ENCODE data around the gene SLC25A6. TPM values are rescaled to one million over a fixed set of nuclear protein-coding genes. Genes with fewer than 3 reads are reported as not detected.

The SLC25A6 gene
- total RNA-seq, 1 experiment from 2014 or later: 553 TPM

- H3K9ac ChIP-seq (ENCODE audit: extremely low read depth, insufficient read length, low read length): no peak overlapping the region
- Mint-ChIP-seq H3K4me3 (peak overlapping the region; percentile 92 to 95), H3K9me3 (peaks cover 3 to 4% of the 10 kb centered on the region in 2 experiments; a peak in 3 of 5 replicates), H3K4me1 (peaks cover 3 to 33% of the 10 kb centered on the region in 2 experiments), H3K27ac (0 out of 7 replicates have a peak overlapping the region, but pooled peaks of 2 of the 3 experiments have one; percentile 49 to 65), H3K36me3 (ENCODE audit: insufficient read depth in 1 of 3, low read depth in 3 of 3) (peaks cover 60 to 76% (median 75%) of the 10 kb centered on the region in 3 experiments), H3K27me3 (ENCODE audit: low read depth) (no peaks in the 10 kb centered on the region; the same call in none of the 2 replicates)
- H3K4me1 ChIP-seq (ENCODE audit: insufficient read depth, low read length): no peaks in the 10 kb centered on the region
- no peak overlapping the region for H2BK12ac ChIP-seq (ENCODE audit: insufficient read length, low read depth, low read length)
- no peak overlapping the region for H3T11ph ChIP-seq (ENCODE audit: low read length)
- no peak overlapping the region for H2BK15ac ChIP-seq (ENCODE audit: low read depth, low read length)
- H2BK20ac ChIP-seq (ENCODE audit: low read depth, low read length, poor library complexity, severe bottlenecking): no peak overlapping the region
- no peak overlapping the region for H2AK5ac ChIP-seq (ENCODE audit: insufficient read length, low read length)
- H3K79me2 ChIP-seq (ENCODE audit: insufficient read depth, low read length): peaks cover 29% of the 10 kb centered on the region; the same call in 1 of the 2 replicates
- H3K27me3 ChIP-seq (ENCODE audit: insufficient read depth, low read length): no peaks in the 10 kb centered on the region
- H3K18ac ChIP-seq (ENCODE audit: insufficient read length, low read depth, low read length): no peak overlapping the region
- no peak overlapping the region for H2BK120ac ChIP-seq (ENCODE audit: low read depth, low read length, poor library complexity, severe bottlenecking)
- H3K14ac ChIP-seq (ENCODE audit: insufficient read depth, low read length): no peak overlapping the region
- H3K23me2 ChIP-seq (ENCODE audit: insufficient read length, low read depth, low read length, poor library complexity, severe bottlenecking): peaks cover 8% of the 10 kb centered on the region
- no peaks in the 10 kb centered on the region for H3K9me3 ChIP-seq (ENCODE audit: control insufficient read depth, low read depth, low read length)
- H3K4ac ChIP-seq (ENCODE audit: low read depth, low read length): no peak overlapping the region
- H4K91ac ChIP-seq (ENCODE audit: insufficient read length, low read depth, low read length): no peak overlapping the region
- no peaks in the 10 kb centered on the region for H4K20me1 ChIP-seq (ENCODE audit: control insufficient read depth, insufficient read depth, insufficient read length)
- no peak overlapping the region for H4K8ac ChIP-seq (replicated peaks; ENCODE audit: insufficient read length, low read depth, low read length)
- no peak overlapping the region for H4K5ac ChIP-seq (ENCODE audit: insufficient read length, low read depth, low read length)
- H3K4me2 ChIP-seq (ENCODE audit: insufficient read depth, insufficient read length, low read length): no peak overlapping the region
- no peak overlapping the region for H2BK5ac ChIP-seq (ENCODE audit: insufficient read length, low read length)
- H3K27ac ChIP-seq (ENCODE audit: insufficient read length, low read depth, low read length): no peak overlapping the region
- no peak for TF ChIP-seq CTCF (conservative IDR thresholded peaks at IDR 0.05)
- DNase-seq: no peak
- no peak overlapping the region for H2AFZ ChIP-seq (ENCODE audit: low read length)
- H3K23ac ChIP-seq (ENCODE audit: insufficient read length, low read depth, low read length): no peak overlapping the region
- peaks cover 15% of the 10 kb centered on the region for H3K79me1 ChIP-seq (ENCODE audit: insufficient read depth, low read depth, low read length, poor library complexity, severe bottlenecking)
- WGBS (ENCODE audit: extremely low coverage, insufficient read length, low lambda C conversion rate): no CpG with 5 or more reads among the region's 4 CpGs
- H3K56ac ChIP-seq (ENCODE audit: insufficient read length, low read depth, low read length): no peak overlapping the region
These were observed 3.3 kb downstream of the SLC25A6 start for GRCh38 chrX:1388651-1389050.

Measured in H9 (cell line).